ENCODE data around the gene LRRTM3. TPM values are rescaled to one million over a fixed set of nuclear protein-coding genes. Genes with fewer than 3 reads are reported as not detected.

The LRRTM3 gene
- total and polyA plus RNA-seq, 7 donors = 0.09 to 0.16 (median 0.14) TPM; not detected in 4

DNA sequence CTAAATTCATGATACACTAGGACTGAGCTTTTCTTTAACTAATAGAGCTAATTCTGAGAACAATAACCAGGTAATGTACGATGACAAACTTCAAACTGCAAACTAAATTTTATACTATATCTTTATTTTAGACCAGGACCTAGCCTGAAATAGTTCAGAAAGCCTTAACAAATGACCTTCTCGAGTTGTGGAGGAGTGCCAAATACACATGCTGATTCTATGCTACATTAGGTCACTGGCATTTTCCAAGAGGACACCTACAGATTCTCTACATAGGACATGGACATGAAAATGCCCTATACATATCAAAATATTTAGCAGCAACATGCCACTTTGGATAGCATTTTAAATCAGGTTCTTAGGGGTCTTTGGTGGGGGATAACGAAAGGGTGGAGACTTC is 44.0 kb upstream of the LRRTM3 start:
- Histone ChIP-seq H3K4me1 (no peaks in the 10 kb centered on the region), H3K36me3 (no peaks in the 10 kb centered on the region), H3K9me3 (no peaks in the 10 kb centered on the region), H3K27me3 (no peaks in the 10 kb centered on the region), H3K4me3 (no peak overlapping the region), H3K27ac (no peak overlapping the region)
- intact Hi-C loops (cut with DNase I) = no loop called here
- 82 to 85% methylated on average over 3 of the region's 3 CpGs for WGBS, 2 donors
- DNase-seq = no peak
- no peak for TF ChIP-seq POLR2A (IDR thresholded peaks at IDR 0.05)
- TF ChIP-seq, protein P1, sequence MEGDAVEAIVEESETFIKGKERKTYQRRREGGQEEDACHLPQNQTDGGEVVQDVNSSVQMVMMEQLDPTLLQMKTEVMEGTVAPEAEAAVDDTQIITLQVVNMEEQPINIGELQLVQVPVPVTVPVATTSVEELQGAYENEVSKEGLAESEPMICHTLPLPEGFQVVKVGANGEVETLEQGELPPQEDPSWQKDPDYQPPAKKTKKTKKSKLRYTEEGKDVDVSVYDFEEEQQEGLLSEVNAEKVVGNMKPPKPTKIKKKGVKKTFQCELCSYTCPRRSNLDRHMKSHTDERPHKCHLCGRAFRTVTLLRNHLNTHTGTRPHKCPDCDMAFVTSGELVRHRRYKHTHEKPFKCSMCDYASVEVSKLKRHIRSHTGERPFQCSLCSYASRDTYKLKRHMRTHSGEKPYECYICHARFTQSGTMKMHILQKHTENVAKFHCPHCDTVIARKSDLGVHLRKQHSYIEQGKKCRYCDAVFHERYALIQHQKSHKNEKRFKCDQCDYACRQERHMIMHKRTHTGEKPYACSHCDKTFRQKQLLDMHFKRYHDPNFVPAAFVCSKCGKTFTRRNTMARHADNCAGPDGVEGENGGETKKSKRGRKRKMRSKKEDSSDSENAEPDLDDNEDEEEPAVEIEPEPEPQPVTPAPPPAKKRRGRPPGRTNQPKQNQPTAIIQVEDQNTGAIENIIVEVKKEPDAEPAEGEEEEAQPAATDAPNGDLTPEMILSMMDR (IDR thresholded peaks at IDR 0.05) = no peak
- no peak for TF ChIP-seq EP300 (IDR thresholded peaks at IDR 0.05)
- TF ChIP-seq POLR2AphosphoS5 (IDR thresholded peaks at IDR 0.05) = no peak

DNA sequence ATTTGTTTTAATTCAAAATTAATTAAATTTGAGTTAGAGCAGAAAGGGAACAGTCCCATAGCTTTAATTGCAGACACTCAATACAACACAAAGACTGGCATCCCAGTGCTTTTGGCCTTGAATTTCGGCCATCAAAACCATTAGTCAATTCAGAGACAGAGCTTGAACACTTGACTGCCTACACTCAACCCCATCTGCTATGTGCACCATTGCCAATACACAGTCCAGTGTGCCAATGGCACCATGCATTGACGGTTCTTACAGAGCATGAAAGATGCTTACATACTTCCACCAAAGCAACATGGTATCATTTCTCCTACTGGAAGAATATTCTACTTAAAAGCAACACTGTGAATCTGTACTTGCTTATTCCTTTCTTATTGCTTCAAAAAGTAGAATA is 43.6 kb upstream of the LRRTM3 start:
- no peak for DNase-seq
- H3K4me1 ChIP-seq = no peaks in the 10 kb centered on the region
- no peak overlapping the region for H3K27ac ChIP-seq
- TF ChIP-seq, protein P1 (IDR thresholded peaks at IDR 0.05) = no peak
- TF ChIP-seq POLR2AphosphoS5 (IDR thresholded peaks at IDR 0.05) (no peak), POLR2A (IDR thresholded peaks at IDR 0.05) (no peak), EP300 (IDR thresholded peaks at IDR 0.05) (no peak)
- no peak overlapping the region for H3K4me3 ChIP-seq
- H3K27me3 ChIP-seq = no peaks in the 10 kb centered on the region
- H3K9me3 ChIP-seq = no peaks in the 10 kb centered on the region
- no peaks in the 10 kb centered on the region for H3K36me3 ChIP-seq
- intact Hi-C loops (cut with DNase I) = no loop called here
- 84 to 89% methylated on average over 2 of the region's 2 CpGs for WGBS, 2 donors

DNA sequence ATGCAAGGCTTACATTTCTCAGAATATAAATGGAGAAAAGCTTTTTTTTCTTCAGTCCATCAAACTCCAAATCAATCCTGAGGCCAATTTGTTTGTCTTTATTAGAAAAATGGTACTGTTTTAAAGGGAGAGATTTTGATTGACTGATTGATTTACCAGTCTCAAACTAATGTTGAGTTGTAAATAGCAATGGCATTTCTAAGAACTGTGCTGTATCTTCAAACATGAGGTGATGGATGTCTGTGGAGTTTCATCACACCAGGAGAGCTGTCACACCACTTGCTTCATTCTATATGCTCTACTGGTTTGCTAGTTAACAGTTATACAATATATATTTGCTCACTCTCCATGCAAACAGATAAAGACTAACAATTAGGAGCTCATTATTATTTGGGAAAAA is 39.0 kb upstream of the LRRTM3 start:
- intact Hi-C loops (cut with DNase I) = no loop called here
- H3K4me3 ChIP-seq = no peak overlapping the region
- no peaks in the 10 kb centered on the region for H3K27me3 ChIP-seq
- TF ChIP-seq, protein P1 (IDR thresholded peaks at IDR 0.05) = no peak
- TF ChIP-seq POLR2A (IDR thresholded peaks at IDR 0.05) (no peak), EP300 (IDR thresholded peaks at IDR 0.05) (no peak), POLR2AphosphoS5 (IDR thresholded peaks at IDR 0.05) (no peak)
- no peaks in the 10 kb centered on the region for H3K36me3 ChIP-seq
- no peak overlapping the region for H3K27ac ChIP-seq
- H3K9me3 ChIP-seq = no peaks in the 10 kb centered on the region
- DNase-seq = no peak
- H3K4me1 ChIP-seq = no peaks in the 10 kb centered on the region

DNA sequence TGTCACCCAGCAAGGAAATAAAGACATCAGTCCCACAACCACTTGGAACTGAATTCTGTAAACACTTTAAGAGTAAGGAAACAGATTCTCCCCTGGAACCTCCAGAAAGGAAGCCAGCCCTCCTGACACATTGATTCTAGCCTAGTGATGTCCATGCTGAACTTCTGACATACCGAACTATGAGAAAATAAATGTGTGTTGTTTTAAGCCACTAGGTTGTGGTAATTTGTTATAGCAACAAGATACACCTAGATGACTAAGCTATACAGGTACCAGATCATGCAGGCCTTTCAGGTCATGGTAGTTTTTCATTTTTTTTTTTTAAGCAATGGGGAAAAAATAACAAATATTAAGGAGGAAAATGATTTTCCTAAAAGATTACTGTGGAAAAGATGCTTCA is 37.6 kb upstream of the LRRTM3 start:
- no peak for DNase-seq
- no peak for TF ChIP-seq POLR2AphosphoS5 (IDR thresholded peaks at IDR 0.05)
- TF ChIP-seq, protein P1 (IDR thresholded peaks at IDR 0.05) = no peak
- Histone ChIP-seq H3K9me3 (no peaks in the 10 kb centered on the region), H3K27me3 (no peaks in the 10 kb centered on the region), H3K4me1 (no peaks in the 10 kb centered on the region), H3K36me3 (no peaks in the 10 kb centered on the region), H3K27ac (no peak overlapping the region), H3K4me3 (no peak overlapping the region)
- 73 to 82% methylated on average over 1 of the region's 1 CpG for WGBS, 2 donors
- intact Hi-C loops (cut with DNase I) = no loop called here

DNA sequence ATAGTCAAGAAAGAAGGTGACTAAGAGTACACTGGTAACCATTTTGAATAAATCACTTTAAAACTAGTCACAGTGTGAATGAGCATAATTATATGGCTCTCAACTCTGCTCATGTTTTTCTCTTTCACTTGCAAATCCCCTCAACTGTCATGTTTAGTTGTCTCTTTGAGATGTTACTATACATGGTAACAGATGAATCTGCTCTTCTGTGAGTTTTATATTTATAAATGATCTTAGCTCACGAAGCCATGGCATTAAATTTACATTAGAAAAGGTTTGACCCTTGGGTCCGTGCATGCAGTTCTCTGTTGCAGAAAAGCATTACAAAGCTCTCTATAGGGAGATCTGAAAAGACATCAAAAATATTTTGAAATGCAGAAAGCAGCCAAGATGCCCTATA is 33.0 kb upstream of the LRRTM3 start:
- Histone ChIP-seq H3K27ac (no peak overlapping the region), H3K4me3 (no peak overlapping the region), H3K4me1 (no peaks in the 10 kb centered on the region), H3K9me3 (no peaks in the 10 kb centered on the region), H3K27me3 (no peaks in the 10 kb centered on the region), H3K36me3 (no peaks in the 10 kb centered on the region)
- no peak for DNase-seq
- WGBS, 2 donors = 48 to 73% methylated on average over 2 of the region's 2 CpGs
- intact Hi-C loops (cut with DNase I) = no loop called here
- TF ChIP-seq, protein P1 (IDR thresholded peaks at IDR 0.05) = no peak
- TF ChIP-seq EP300 (IDR thresholded peaks at IDR 0.05) (no peak), POLR2A (IDR thresholded peaks at IDR 0.05) (no peak), POLR2AphosphoS5 (IDR thresholded peaks at IDR 0.05) (no peak)

Measured in sigmoid colon (tissue), 7 donors.